ENCODE measurements around the gene SARM1. TPM values are rescaled to one million over a fixed set of nuclear protein-coding genes. Genes with fewer than 3 reads are reported as not detected.

The SARM1 gene
- total and polyA plus RNA-seq, 2 of the 13 experiments (the other 11 are each of a cell fraction or from before 2014, with no cell fraction given), result 0.73 to 0.86 TPM

DNA sequence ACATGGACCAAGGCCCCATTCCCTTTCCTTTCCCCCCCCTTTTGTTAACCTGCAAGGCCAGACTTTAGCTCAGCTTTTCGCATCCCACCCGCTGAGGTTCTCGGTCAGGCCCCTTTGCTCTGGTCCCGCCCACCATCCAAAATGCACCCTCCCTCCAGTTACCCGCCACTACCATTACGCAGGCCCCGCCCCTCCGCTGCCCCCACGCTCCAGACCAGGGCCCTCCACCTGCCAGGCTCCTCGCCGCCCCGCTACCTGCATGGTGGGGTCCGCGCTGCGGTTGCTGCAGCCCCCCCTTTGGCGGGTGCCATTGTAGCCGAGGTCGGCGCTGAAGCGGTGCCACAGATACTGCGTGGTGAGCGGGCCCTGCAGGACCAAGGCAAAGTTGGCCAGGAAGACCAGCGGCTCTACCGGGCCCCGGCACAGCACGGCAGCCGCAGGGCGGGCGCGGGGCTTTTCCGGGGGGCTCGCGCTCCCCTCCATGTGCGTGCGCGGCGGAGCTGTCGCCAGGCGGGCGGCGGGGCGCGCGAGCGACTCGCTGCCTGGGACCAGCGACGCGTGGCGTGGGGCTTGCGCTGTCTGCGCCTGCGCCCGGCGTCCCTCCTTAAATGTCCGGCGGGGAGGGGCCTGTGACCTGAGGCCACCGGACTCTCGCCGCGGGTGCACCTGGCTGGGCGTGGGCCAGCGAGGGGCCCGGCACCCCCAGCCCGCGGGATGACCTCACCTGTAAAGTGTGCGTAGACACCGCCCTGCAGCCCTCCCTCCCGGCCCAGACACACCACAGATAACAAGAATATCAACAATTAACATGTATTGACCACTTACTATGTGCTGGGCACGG is 34.4 kb downstream of the SARM1 start, which contains the start of gene SLC46A1 (continued):
- TF ChIP-seq, protein P1, sequence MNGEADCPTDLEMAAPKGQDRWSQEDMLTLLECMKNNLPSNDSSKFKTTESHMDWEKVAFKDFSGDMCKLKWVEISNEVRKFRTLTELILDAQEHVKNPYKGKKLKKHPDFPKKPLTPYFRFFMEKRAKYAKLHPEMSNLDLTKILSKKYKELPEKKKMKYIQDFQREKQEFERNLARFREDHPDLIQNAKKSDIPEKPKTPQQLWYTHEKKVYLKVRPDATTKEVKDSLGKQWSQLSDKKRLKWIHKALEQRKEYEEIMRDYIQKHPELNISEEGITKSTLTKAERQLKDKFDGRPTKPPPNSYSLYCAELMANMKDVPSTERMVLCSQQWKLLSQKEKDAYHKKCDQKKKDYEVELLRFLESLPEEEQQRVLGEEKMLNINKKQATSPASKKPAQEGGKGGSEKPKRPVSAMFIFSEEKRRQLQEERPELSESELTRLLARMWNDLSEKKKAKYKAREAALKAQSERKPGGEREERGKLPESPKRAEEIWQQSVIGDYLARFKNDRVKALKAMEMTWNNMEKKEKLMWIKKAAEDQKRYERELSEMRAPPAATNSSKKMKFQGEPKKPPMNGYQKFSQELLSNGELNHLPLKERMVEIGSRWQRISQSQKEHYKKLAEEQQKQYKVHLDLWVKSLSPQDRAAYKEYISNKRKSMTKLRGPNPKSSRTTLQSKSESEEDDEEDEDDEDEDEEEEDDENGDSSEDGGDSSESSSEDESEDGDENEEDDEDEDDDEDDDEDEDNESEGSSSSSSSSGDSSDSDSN (CRISPR knock-in tag; IDR thresholded peaks at IDR 0.05), result 0 out of 2 replicates have a peak, but pooled peaks have one; percentile 14
- TF ChIP-seq ZNF496 (CRISPR knock-in tag; IDR thresholded peaks at IDR 0.05; ENCODE audit: insufficient replicate concordance) (no peak), RAD51 (IDR thresholded peaks at IDR 0.05; ENCODE audit: borderline replicate concordance) (no peak), GZF1 (CRISPR knock-in tag; IDR thresholded peaks at IDR 0.05) (no peak), MIER2 (CRISPR knock-in tag; IDR thresholded peaks at IDR 0.05) (0 out of 2 replicates have a peak, but pooled peaks have one; percentile 26), SIN3A (IDR thresholded peaks at IDR 0.05; ENCODE audit: borderline replicate concordance, low read depth, low read length) (no peak), ZNF564 (CRISPR knock-in tag; IDR thresholded peaks at IDR 0.05) (no peak), DNMT3B (CRISPR knock-in tag; conservative IDR thresholded peaks at IDR 0.05) (no peak), CAMTA2 (CRISPR knock-in tag; IDR thresholded peaks at IDR 0.05; ENCODE audit: borderline replicate concordance) (0 out of 2 replicates have a peak, but pooled peaks have one; percentile 16), GABPB1 (CRISPR knock-in tag; IDR thresholded peaks at IDR 0.05) (peak; percentile 67; the same call in 1 of the 2 replicates), LRRFIP1 (CRISPR knock-in tag; conservative IDR thresholded peaks at IDR 0.05) (no peak), ZNF44 (CRISPR knock-in tag; IDR thresholded peaks at IDR 0.05) (no peak), ZNF709 (CRISPR knock-in tag; IDR thresholded peaks at IDR 0.05) (peak; percentile 50; the same call in 1 of the 2 replicates), ZNF75D (CRISPR knock-in tag; IDR thresholded peaks at IDR 0.05; ENCODE audit: borderline replicate concordance) (no peak), AGO2 (optimal IDR thresholded peaks at IDR 0.05; ENCODE audit: low read depth, low read length) (peak; percentile 89), CEBPB (IDR thresholded peaks at IDR 0.05; ENCODE audit: borderline replicate concordance, low read depth, low read length) (no peak)
- TF ChIP-seq, protein P2, sequence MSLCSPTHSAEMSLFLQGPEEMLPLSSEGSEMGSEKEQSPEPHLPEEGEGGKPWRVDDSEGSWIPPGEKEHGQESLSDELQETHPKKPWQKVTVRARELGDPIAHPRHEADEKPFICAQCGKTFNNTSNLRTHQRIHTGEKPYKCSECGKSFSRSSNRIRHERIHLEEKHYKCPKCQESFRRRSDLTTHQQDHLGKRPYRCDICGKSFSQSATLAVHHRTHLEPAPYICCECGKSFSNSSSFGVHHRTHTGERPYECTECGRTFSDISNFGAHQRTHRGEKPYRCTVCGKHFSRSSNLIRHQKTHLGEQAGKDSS (CRISPR knock-in tag; IDR thresholded peaks at IDR 0.05; ENCODE audit: borderline replicate concordance, low read depth), result no peak; the same call in 1 of the 2 replicates
- TF ChIP-seq, protein P3, sequence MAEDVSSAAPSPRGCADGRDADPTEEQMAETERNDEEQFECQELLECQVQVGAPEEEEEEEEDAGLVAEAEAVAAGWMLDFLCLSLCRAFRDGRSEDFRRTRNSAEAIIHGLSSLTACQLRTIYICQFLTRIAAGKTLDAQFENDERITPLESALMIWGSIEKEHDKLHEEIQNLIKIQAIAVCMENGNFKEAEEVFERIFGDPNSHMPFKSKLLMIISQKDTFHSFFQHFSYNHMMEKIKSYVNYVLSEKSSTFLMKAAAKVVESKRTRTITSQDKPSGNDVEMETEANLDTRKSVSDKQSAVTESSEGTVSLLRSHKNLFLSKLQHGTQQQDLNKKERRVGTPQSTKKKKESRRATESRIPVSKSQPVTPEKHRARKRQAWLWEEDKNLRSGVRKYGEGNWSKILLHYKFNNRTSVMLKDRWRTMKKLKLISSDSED (CRISPR knock-in tag; IDR thresholded peaks at IDR 0.05), result no peak; the same call in 1 of the 2 replicates
